GM19395 (cell line): ENCODE results near the gene CDCA3.

ENCODE experiments used
- ATAC-seq: cut with Tn5 transposase; IDR thresholded peaks from one replicate; pipeline ENCODE4 v1.9.1; 2021; ENCODE audit warnings: mild to moderate bottlenecking, moderate library complexity; ENCODE audit not compliant: unreplicated experiment

Gene CDCA3

DNA sequence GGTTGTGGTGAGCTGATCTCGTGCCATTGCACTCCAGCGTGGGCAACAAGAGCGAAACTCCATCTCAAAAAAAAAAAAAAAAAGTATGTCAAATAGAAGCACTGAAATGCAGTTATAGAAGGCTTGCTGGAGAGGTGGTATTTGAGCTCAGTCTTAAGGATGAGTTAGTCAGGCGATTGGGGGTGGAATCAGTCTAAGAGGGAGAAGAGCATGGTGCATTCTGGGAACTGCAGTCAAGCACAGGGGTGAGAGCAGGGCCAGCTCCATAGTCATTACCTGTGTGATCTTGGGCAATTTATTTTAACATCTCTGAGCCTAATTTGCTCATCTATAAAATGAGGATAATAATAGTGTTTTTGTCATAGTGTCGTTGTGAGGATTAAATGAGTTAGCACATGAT, 16.2 kb downstream of the CDCA3 start:
- ATAC-seq, result no peak

DNA sequence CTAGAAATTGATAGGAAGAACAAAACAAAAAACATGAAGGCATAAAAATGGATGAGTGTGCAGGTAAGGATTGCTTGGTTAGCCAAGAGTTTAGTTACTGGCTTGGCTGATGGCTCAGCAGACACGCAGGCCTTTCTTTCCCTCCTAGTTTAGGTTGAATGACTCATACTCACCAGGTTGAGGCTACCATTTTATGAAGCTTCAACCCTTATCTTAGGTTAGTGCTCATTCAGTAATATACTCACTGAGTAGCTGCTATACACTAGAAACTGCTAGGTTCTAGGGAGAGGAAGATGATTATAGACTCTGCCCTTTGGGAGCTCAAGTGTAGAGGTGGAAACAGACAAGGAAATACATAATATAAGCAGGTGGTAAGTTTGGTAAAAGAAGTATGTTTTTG, 16.8 kb downstream of the CDCA3 start:
- ATAC-seq, result no peak

- no peak for ATAC-seq
These were observed 17.7 kb downstream of the CDCA3 start for GRCh38 chr12:6833189-6833890.

- no peak for ATAC-seq
These were observed 19.0 kb downstream of the CDCA3 start for GRCh38 chr12:6832125-6832524.

- no peak for ATAC-seq
These were observed 19.6 kb downstream of the CDCA3 start for GRCh38 chr12:6831450-6831995.

- ATAC-seq, result no peak
These were observed 20.1 kb downstream of the CDCA3 start for GRCh38 chr12:6830999-6831398.

DNA sequence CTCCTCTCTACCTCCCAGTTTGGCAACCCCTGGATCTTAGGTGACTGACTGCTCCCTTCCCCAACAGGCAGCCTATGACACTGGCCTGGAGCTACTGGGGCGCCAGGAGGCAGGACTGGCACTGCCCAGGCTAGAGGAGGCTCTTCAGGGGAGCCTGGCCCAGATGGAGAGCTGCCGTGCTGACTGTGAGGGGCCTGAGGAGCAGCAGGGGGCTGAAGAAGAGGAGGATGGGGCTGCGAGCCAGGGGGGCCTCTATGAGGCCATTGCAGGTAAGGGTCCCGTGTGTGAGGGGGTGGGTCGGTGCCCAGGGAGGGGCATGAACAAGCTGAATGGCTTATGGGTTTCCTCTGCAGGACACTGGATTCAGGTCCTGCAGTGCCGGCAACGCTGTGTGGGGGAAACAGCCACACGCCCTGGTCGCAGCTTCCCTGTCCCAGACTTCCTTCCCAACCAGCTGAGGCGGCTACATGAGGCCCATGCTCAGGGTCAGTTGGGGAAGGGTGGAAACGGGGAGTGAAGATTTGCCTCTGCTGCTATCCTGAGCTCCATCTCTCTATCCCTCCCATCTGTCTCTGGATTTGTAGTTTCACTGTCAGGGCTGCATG, 20.7 kb downstream of the CDCA3 start:
- ATAC-seq, result no peak

GRCh38 chr12:6829536-6830220, 21.4 kb downstream of the CDCA3 start:
- ATAC-seq, result no peak

DNA sequence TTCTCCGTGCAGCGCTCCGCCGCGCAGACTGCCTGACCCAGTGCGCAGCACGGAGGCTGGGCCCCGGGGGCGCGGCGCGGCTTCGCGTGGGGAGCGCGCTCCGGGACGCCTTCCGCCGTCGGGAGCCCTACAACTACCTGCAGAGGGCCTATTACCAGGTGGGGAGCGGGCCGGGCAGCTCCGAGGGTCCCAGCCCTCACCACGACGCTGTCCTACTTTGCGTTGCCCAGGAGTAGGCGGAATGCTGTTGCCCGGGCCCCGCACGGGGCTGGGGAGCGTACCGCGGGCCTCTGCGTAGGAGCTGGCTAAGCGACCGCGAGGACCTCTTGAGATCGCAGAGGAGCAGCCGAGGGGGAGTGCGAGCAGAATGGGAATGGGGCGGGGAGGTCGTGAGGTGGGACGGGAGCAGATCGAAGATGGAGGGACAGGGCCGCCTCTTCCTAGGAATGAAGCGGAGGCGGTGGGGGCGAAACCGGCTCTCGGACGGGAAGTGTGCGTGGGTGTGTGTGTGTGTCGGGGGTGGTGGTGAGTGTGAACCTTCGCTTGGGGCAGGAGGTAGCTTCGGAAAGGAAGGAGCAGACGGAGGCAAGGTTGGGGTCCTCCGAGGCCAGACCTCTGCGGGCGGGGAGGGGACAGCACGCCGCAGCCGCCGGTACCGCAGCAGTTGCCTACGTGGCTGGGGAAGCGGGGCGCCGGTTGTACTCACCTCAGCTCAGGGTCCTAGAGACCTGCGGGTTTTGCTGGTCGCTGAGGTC, 22.1 kb downstream of the CDCA3 start:
- ATAC-seq, result no peak

- no peak for ATAC-seq
These were observed 22.9 kb downstream of the CDCA3 start, which contains the start of gene P3H3 for GRCh38 chr12:6827982-6828780. TSS of gene P3H3 (plus strand) at chr12:6828407. CDS start at chr12:6828441, 34 bp downstream.

GRCh38 chr12:6827437-6827911, 23.6 kb downstream of the CDCA3 start:
- no peak for ATAC-seq

GRCh38 chr12:6826734-6827436, 24.2 kb downstream of the CDCA3 start:
- ATAC-seq, result no peak

DNA sequence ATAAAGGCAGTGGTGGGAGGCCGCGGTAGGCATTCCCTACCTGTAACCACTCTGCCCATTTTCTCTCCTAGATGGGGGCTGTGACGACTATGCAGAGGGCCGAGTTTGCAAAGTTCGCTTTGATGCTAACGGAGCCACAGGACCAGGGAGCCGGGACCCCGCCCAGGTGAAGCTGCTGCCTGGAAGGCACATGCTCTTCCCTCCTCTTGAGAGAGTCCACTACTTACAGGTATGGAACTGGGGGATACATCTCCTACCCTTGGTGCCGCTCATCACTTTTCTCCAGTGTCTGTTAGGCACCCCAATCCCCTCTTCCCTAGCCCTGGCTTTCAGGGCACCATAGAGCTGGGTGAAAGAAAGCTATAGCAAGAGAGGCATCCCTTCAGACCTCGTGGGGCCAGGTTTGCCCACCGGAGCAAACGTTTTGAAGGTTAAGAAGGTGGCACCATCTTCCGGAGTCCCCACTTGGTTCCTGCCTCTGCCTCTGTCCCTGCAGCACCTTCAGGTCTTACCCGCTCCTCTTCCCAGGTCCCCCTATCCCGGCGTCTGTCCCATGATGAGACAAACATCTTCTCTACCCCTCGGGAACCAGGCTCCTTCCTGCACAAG, 24.9 kb downstream of the CDCA3 start:
- no peak for ATAC-seq

DNA sequence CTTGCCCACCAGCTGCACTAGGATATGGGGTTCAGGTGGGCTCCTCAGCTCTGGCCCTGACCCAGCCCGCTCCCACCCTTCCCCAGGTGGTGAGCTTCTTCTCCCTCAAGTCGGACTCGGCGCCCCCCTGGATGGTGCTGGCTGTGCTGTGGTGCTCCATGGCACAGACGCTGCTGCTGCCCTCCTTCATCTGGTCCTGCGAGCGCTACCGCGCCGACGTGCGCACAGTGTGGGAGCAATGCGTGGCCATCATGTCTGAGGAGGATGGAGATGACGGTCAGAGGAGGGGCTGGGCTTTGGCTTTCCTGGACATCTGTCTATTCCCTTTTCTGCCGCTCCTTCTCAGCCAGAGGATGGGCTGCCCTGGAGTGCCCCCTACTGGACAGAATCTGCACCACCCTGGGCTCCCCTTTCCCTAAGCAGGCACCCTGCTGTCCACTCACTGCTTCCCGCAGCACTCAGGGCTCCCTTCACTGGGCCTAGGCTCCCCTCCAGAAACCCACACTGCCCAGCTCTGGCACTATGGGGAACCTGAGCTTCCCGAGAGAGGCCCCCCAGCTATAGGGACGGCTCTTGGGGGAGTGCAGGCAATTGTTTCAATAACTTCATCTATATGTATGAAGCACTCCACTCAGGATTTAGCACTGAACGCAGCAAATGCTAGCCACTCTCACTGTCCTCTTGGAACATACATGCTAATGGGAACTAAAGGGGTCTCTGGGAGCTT, 25.5 kb downstream of the CDCA3 start:
- ATAC-seq, result no peak

GRCh38 chr12:6824901-6825381, 26.1 kb downstream of the CDCA3 start:
- no peak for ATAC-seq

DNA sequence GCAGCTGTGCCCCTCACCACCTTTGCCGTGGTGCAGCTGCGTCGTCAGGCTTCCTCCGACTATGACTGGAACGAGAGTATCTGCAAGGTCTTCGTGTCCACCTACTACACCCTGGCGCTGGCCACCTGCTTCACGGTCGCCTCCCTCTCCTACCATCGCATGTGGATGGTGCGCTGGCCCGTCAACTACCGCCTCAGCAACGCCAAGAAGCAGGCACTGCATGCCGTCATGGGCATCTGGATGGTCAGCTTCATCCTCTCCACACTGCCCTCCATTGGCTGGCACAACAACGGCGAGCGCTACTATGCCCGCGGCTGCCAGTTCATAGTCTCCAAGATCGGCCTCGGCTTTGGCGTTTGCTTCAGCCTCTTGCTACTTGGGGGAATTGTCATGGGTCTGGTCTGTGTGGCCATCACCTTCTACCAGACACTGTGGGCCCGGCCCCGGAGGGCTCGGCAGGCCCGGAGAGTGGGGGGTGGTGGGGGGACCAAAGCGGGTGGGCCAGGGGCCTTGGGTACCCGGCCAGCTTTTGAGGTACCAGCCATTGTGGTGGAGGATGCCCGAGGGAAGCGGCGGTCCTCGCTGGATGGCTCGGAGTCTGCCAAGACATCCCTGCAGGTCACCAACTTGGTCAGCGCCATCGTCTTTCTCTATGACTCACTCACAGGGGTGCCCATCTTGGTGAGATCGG, 26.9 kb downstream of the CDCA3 start:
- ATAC-seq, result no peak

DNA sequence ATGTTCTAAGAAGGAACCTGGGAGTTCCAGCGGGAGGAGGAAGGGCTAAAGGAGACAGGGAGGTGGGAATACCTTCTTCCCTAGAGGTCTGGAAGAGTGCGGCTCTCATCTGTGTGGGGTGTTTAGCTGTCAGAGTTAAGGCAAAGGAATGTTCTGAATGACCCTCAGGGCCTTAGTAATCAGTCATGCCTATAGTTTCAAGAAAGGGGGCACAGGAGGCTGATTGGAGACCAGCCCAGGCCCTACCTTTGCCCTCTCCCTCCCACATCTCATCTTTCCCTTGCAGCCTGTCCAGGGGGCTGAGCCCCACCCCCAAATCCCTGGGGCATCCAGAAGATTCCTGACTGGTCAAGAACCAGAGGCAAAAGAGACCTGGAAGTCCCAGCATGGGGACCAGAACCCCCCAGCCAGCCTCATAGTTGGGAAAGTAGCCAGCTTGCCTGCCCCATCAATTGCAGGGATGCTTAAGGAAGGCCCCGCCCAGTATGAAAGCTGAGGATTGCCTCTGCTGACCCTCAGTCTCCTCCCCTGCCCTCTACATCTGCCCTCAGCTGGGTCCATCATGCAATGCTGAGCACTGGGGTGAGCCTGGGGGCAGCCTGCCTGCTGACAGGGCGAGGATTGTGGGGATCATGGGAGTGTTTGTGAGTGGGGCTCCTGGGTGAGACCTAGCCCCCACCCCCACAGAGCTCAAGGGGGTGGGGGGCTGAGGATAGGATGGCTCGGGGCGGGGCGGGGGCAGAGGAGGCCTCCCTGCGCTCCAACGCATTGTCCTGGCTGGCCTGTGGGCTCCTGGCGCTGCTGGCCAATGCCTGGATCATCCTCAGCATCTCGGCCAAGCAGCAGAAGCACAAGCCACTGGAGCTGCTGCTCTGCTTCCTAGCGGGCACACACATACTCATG, 27.7 kb downstream of the CDCA3 start:
- ATAC-seq, result no peak
